ENCODE data around the gene ALDH1B1. TPM values are rescaled to one million over a fixed set of nuclear protein-coding genes. Genes with fewer than 3 reads are reported as not detected.

Gene ALDH1B1
- total RNA-seq, 1 experiment from 2014 or later: 13.1 TPM

- Histone ChIP-seq H3K9me3 (ENCODE audit: insufficient read depth, low read depth) (no peaks in the 10 kb centered on the region), H3K4me1 (replicated peaks; ENCODE audit: insufficient read depth) (peaks cover 7% of the 10 kb centered on the region), H3K27ac (no peak overlapping the region), H3K36me3 (ENCODE audit: low read depth) (no peaks in the 10 kb centered on the region), H3K9me2 (ENCODE audit: insufficient read depth) (no peaks in the 10 kb centered on the region), H4K20me1 (ENCODE audit: insufficient read depth) (no peaks in the 10 kb centered on the region), H3K79me2 (ENCODE audit: low read depth) (no peaks in the 10 kb centered on the region), H3F3A (ENCODE audit: insufficient read depth, low read depth) (no peaks in the 10 kb centered on the region), H3K4me2 (no peak overlapping the region), H2AFZ (no peak overlapping the region), H3K4me3 (no peak overlapping the region), H3K27me3 (ENCODE audit: insufficient read depth, low read depth) (no peaks in the 10 kb centered on the region)
- DNase-seq: no peak
- BruUV-seq (replicated peaks): no TSS peak
- intact Hi-C loops (cut with micrococcal nuclease; ENCODE audit: unreplicated experiment): no loop called here
- ChIA-PET POLR2A (ENCODE audit: unreplicated experiment) (no interaction called here), CTCF (no interaction called here)
- TF ChIP-seq CTCF (conservative IDR thresholded peaks at IDR 0.05) (no peak), EZH2 (IDR thresholded peaks at IDR 0.05; ENCODE audit: low read depth) (no peak)
Observed at GRCh38 chr9:38445154-38446043, 52.9 kb downstream of the ALDH1B1 start.

- ChIA-PET CTCF (no interaction called here), POLR2A (ENCODE audit: unreplicated experiment) (no interaction called here)
- intact Hi-C loops (cut with micrococcal nuclease; ENCODE audit: unreplicated experiment): no loop called here
Observed at GRCh38 chr9:38447703-38448102, 55.2 kb downstream of the ALDH1B1 start.

More at GRCh38 chr9:38447703-38448102, 55.2 kb downstream of the ALDH1B1 start:
- no peaks in the 10 kb centered on the region for H4K20me1 ChIP-seq (ENCODE audit: insufficient read depth)
- H3K27ac ChIP-seq: no peak overlapping the region
- no peaks in the 10 kb centered on the region for H3K79me2 ChIP-seq (ENCODE audit: low read depth)
- no peaks in the 10 kb centered on the region for H3K36me3 ChIP-seq (ENCODE audit: low read depth)
- H3F3A ChIP-seq (ENCODE audit: insufficient read depth, low read depth): no peaks in the 10 kb centered on the region
- no peak overlapping the region for H3K4me2 ChIP-seq
- BruUV-seq (replicated peaks): no TSS peak
- H3K4me3 ChIP-seq: no peak overlapping the region
- no peak overlapping the region for H2AFZ ChIP-seq
- H3K9me3 ChIP-seq (ENCODE audit: insufficient read depth, low read depth): no peaks in the 10 kb centered on the region
- TF ChIP-seq EZH2 (IDR thresholded peaks at IDR 0.05; ENCODE audit: low read depth): no peak
- no peak for TF ChIP-seq CTCF (conservative IDR thresholded peaks at IDR 0.05)
- H3K27me3 ChIP-seq (ENCODE audit: insufficient read depth, low read depth): no peaks in the 10 kb centered on the region
- no peaks in the 10 kb centered on the region for H3K9me2 ChIP-seq (ENCODE audit: insufficient read depth)
- H3K4me1 ChIP-seq (replicated peaks; ENCODE audit: insufficient read depth): peaks cover 7% of the 10 kb centered on the region
- DNase-seq: no peak

Other genes with a start within 250 kb of the ALDH1B1 start
- not detected in 2 replicates for gene IGFBPL1, start 31.8 kb downstream of the ALDH1B1 start, total RNA-seq (2021)
- 4.2 and 4.9 TPM in 2 replicates for gene ANKRD18A, start 227.9 kb downstream of the ALDH1B1 start, total RNA-seq (2021)